ENCODE data around the gene PRICKLE4.

Gene PRICKLE4

GRCh38 chr6:41769376-41769775 lies 11.2 kb upstream of the PRICKLE4 start:
- in situ Hi-C loops (cut with HindIII; ENCODE audit: low sequenced_read_pairs), result no loop called here

- in situ Hi-C loops (cut with HindIII; ENCODE audit: low sequenced_read_pairs), result no loop called here
Measured at GRCh38 chr6:41770381-41771057, 10.1 kb upstream of the PRICKLE4 start.

DNA sequence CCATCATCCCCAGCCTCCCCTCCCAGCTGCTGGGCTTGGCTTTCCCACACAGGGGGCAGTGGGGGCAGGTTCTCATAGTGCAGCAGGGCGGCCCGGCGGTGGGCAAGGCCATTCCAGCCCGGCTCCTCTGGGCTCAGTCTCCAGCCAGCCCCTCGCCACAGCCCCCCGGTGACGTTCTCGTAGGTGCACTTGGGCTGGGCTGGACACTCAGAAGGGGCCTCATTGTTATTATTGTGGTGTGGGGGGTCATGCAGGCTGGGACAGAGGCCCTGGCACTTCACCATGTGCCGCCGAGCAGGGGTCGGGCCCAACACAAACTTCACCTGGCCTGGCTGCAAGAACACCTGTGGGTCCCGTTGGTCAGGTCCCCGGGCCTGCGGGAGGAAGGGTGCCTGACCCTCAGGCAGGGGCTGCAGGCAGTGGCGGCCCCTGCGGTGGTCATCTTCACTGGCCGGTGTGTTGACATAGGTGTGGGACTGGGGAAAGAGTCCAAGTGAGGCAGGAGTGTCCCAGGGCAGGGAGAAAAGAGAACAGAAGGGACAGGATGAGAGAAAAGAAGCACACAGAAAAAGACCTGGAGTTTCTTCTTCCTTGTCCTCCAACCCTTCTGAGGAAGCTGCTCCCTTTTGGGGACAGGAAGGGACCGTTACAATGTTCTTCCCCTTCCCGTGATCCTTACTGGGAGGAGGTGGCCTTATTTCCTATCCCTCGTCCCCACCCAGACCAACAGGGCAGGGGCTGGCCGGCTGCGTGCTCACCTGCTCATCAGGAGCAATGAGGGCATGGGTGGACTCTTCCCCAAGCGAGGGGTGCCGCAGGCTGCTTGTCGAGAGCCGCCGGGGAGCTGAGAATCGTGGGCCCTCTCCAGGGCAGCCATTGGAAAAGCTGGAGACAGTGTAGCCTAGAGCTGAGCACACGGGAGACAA lies 9.3 kb upstream of the PRICKLE4 start:
- in situ Hi-C loops (cut with HindIII; ENCODE audit: low sequenced_read_pairs), result no loop called here

- in situ Hi-C loops (cut with HindIII; ENCODE audit: low sequenced_read_pairs), result loop anchor here (25.0 kb wide), 1 partner anchor 262 kb away; no protein-coding TSS in a partner anchor
Measured at GRCh38 chr6:41774841-41775240, 5.7 kb upstream of the PRICKLE4 start.

- in situ Hi-C loops (cut with HindIII; ENCODE audit: low sequenced_read_pairs), result loop anchor here (25.0 kb wide), 1 partner anchor 262 kb away; no protein-coding TSS in a partner anchor
Measured at GRCh38 chr6:41775293-41775882, 5.2 kb upstream of the PRICKLE4 start.

GRCh38 chr6:41777551-41778285 lies 2.9 kb upstream of the PRICKLE4 start:
- in situ Hi-C loops (cut with HindIII; ENCODE audit: low sequenced_read_pairs), result loop anchor here (25.0 kb wide), 1 partner anchor 260 kb away; no protein-coding TSS in a partner anchor

DNA sequence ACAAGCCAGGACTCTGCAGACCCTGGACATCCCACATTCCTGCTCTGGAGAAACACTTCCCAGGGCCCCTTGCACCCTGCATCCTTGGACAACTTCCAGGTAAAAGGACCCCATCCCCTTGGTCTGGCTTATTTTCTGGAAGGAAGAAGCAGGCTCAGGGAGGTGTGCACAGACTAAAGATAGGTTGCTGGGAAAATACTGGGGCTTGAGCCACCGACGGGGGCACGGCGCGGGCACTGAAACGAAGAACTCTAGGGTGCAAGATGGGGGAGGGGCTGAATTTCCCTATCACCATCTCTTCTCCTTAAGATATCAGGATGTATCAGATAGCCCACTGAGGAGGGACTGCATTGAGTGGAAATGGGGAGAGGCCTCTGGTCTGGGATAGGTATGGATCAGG lies 1.7 kb upstream of the PRICKLE4 start:
- in situ Hi-C loops (cut with HindIII; ENCODE audit: low sequenced_read_pairs), result loop anchor here (25.0 kb wide), 1 partner anchor 258 kb away; no protein-coding TSS in a partner anchor

GRCh38 chr6:41779336-41779735 lies 1.2 kb upstream of the PRICKLE4 start:
- in situ Hi-C loops (cut with HindIII; ENCODE audit: low sequenced_read_pairs), result loop anchor here (25.0 kb wide), 1 partner anchor 258 kb away; no protein-coding TSS in a partner anchor

- in situ Hi-C loops (cut with HindIII; ENCODE audit: low sequenced_read_pairs), result loop anchor here (25.0 kb wide), 1 partner anchor 257 kb away; no protein-coding TSS in a partner anchor
Measured at GRCh38 chr6:41779788-41780550, 613 bp upstream of the PRICKLE4 start, which contains the start of gene FRS3. TSS of gene FRS3 (minus strand) at chr6:41779900. CDS start at chr6:41776987, 2,913 bp downstream.

DNA sequence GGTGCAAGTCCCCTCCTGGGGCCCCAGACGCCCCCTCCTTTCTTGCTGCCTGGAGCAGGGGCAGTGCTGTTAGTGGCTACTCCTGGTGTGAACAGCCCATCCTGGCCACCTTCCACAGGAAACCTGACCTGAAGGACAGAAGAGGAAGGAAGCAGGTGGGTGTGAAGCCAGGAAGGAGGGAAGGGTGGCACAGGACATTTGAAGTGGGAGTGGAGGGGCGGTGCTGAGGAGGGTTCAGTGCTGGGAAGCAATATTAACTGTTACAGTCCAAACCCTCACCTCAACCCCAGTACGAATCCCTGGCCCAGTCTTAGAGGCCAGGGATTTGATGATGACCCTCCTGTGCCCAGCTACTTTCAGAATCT lies 766 bp downstream of the PRICKLE4 start:
- in situ Hi-C loops (cut with HindIII; ENCODE audit: low sequenced_read_pairs), result loop anchor here (25.0 kb wide), 1 partner anchor 256 kb away; no protein-coding TSS in a partner anchor

DNA sequence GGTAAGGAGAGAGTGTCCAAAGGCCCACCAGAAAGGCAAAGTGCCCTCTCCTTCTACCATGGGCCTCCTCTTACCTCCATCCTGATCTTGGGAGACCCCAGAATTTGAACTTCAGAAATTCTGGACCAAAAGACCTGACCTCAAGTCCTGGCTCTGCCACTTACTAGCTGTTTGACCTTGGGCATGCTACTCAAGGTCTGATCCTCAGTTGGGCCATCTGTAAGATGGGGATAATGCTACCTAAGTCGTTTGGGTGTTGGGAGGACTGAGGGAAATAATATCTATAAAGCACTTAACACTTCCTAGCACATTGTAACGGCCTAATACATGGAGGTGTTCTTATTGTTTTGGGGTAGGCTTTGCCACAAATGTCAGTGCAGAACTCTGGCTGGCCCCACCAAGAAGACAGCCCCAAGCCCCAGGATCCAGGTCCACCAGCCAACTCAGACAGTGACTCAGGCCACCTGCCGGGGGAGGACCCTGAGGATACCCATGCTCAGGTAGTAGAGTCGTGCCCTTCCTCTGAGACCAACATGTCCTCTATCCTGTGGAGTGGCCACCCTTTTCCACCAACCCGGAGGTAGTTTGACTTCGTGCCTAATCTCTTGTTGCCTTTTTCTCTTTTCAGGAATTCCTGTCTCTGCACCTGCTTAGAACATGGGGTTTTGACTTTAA lies 2.7 kb downstream of the PRICKLE4 start:
- in situ Hi-C loops (cut with HindIII; ENCODE audit: low sequenced_read_pairs), result loop anchor here (25.0 kb wide), 1 partner anchor 254 kb away; no protein-coding TSS in a partner anchor

GRCh38 chr6:41784581-41785171 lies 4.1 kb downstream of the PRICKLE4 start:
- in situ Hi-C loops (cut with HindIII; ENCODE audit: low sequenced_read_pairs), result loop anchor here (5.0 to 25.0 kb wide), 2 partner anchors 88 to 253 kb away; no protein-coding TSS in a partner anchor

- in situ Hi-C loops (cut with HindIII; ENCODE audit: low sequenced_read_pairs), result loop anchor here (5.0 to 25.0 kb wide), 2 partner anchors 87 to 252 kb away; no protein-coding TSS in a partner anchor
Measured at GRCh38 chr6:41785254-41785653, 4.7 kb downstream of the PRICKLE4 start.

DNA sequence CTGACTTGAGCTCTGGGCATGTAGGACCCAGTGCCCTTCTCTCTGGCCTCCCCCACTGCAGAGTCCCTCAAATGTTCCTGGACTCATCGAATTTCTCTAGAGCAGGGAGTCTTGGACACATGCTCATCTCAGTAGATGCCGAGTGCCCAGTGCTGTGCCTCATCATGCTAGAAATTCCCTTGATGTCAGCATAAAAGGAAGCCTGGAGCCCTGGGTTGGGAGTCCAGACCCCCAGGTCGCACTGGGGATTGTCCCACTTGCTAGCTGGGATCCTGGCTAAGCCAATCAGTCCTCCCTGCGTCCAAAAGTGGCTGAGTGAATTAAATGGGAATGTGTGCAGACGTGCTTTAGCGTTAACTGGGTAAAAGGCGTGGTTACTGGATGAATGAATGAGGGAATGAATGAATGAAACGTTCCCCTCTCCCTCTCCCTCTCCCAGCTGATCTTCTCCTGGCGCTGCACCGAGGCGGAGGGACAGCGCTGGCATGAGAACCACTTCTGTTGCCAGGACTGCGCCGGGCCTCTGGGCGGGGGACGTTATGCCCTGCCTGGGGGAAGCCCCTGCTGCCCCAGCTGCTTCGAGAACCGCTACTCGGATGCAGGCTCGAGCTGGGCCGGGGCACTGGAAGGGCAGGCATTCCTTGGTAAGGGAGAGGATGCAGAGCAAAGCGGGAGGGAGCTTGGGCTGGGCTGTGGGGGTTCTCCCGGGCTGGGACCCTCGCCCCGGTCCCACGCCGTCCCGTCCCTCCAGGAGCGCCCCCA lies 5.3 kb downstream of the PRICKLE4 start:
- in situ Hi-C loops (cut with HindIII; ENCODE audit: low sequenced_read_pairs), result loop anchor here (5.0 to 25.0 kb wide), 2 partner anchors 86 to 251 kb away; no protein-coding TSS in a partner anchor

- in situ Hi-C loops (cut with HindIII; ENCODE audit: low sequenced_read_pairs), result loop anchor here (5.0 to 25.0 kb wide), 2 partner anchors 86 to 251 kb away; no protein-coding TSS in a partner anchor
Measured at GRCh38 chr6:41786451-41787218, 6.1 kb downstream of the PRICKLE4 start.

GRCh38 chr6:41787219-41787917 lies 6.8 kb downstream of the PRICKLE4 start, which contains the start of gene TOMM6:
TSS of gene TOMM6 (plus strand) at chr6:41787694. CDS start at chr6:41787698, 4 bp downstream.
- in situ Hi-C loops (cut with HindIII; ENCODE audit: low sequenced_read_pairs), result loop anchor here (5.0 to 25.0 kb wide), 2 partner anchors 85 to 250 kb away; no protein-coding TSS in a partner anchor
